MM.1S (cell line): Measurements from ENCODE around the gene CSPG5.

Experiments
- DNase-seq: peaks from one replicate; pipeline ENCODE4 v3.0.0-alpha.2; 2015
- H2AFZ ChIP-seq: fragments of 300-600 bp; sonication (generic); 2 replicates; pipeline ENCODE4 v1.6.0; 2016; ENCODE audit warnings: antibody characterized with exemption, low read length
- H3F3A ChIP-seq: fragments of 300-600 bp; sonication (generic); 2 replicates; pipeline ENCODE4 v1.6.1; 2016; ENCODE audit warnings: mild to moderate bottlenecking, antibody characterized with exemption, low read length, moderate library complexity, mixed read lengths; ENCODE audit not compliant: insufficient read depth
- H3K27ac ChIP-seq: fragments of 300-600 bp; sonication (generic); 2 replicates; pipeline ENCODE4 v1.5.1; 2016; ENCODE audit warnings: mild to moderate bottlenecking, low read length
- H3K27me3 ChIP-seq: fragments of 300-600 bp; sonication (generic); replicated peaks from 2 replicates; pipeline ENCODE4 v1.6.0; 2016; ENCODE audit warnings: low read length; ENCODE audit not compliant: insufficient read depth
- H3K36me3 ChIP-seq: fragments of 300-600 bp; sonication (generic); replicated peaks from 2 replicates; pipeline ENCODE4 v1.6.1; 2016; ENCODE audit warnings: mild to moderate bottlenecking, low read length, mixed read lengths; ENCODE audit not compliant: insufficient read depth
- H3K4me1 ChIP-seq: fragments of 300-600 bp; sonication (generic); 2 replicates; pipeline ENCODE4 v1.6.1; 2016; ENCODE audit warnings: low read length, mixed read lengths
- H3K4me2 ChIP-seq: fragments of 300-600 bp; sonication (generic); 2 replicates; pipeline ENCODE4 v1.6.0; 2016; ENCODE audit warnings: low read depth, low read length
- H3K4me3 ChIP-seq: fragments of 300-600 bp; sonication (generic); 2 replicates; pipeline ENCODE4 v1.5.1; 2016; ENCODE audit warnings: low read length, mixed read lengths
- H3K79me2 ChIP-seq: fragments of 300-600 bp; sonication (generic); 2 replicates; pipeline ENCODE4 v1.6.1; 2016; ENCODE audit warnings: mixed run types, low read length, mixed read lengths
- H3K9ac ChIP-seq: fragments of 300-600 bp; sonication (generic); 2 replicates; pipeline ENCODE4 v1.6.1; 2016; ENCODE audit warnings: low read length, mixed read lengths
- H3K9me2 ChIP-seq: fragments of 300-600 bp; sonication (generic); replicated peaks from 2 replicates; pipeline ENCODE4 v1.6.1; 2016; ENCODE audit warnings: mild to moderate bottlenecking, low read length, mixed read lengths; ENCODE audit not compliant: insufficient read depth
- H3K9me3 ChIP-seq: fragments of 300-600 bp; sonication (generic); replicated peaks from 2 replicates; pipeline ENCODE4 v1.6.1; 2016; ENCODE audit warnings: mild to moderate bottlenecking, low read length, mixed read lengths; ENCODE audit not compliant: insufficient read depth
- H4K20me1 ChIP-seq: fragments of 300-600 bp; sonication (generic); 2 replicates; pipeline ENCODE4 v1.6.1; 2016; ENCODE audit warnings: mild to moderate bottlenecking, low read length, moderate library complexity, mixed read lengths; ENCODE audit not compliant: insufficient read depth
- EZH2 ChIP-seq: fragments of 300-600 bp; sonication (generic); optimal IDR thresholded peaks from 2 replicates; pipeline ENCODE3; 2017; ENCODE audit warnings: low read depth, mild to moderate bottlenecking, antibody characterized with exemption, low read length, mixed read lengths
- EZH2phosphoT487 ChIP-seq: fragments of 300-600 bp; sonication (generic); IDR thresholded peaks from 2 replicates; pipeline ENCODE4 v1.6.1; 2018; ENCODE audit warnings: antibody characterized with exemption, low read length
- TF ChIP-seq, protein P1 (sequence below): fragments of 300-600 bp; sonication (generic); IDR thresholded peaks from 2 replicates; pipeline ENCODE4 v1.5.1; 2016; ENCODE audit warnings: antibody characterized with exemption, low read length, mixed read lengths

CSPG5 gene

GRCh38 chr3:47605652-47606051 lies 27.0 kb upstream of the CSPG5 start:
- no peak overlapping the region for H3K9ac ChIP-seq
- no peaks in the 10 kb centered on the region for H4K20me1 ChIP-seq
- peaks cover 10% of the 10 kb centered on the region for H3K79me2 ChIP-seq
- H3K4me1 ChIP-seq, result peaks cover 14% of the 10 kb centered on the region
- no peaks in the 10 kb centered on the region for H3K27me3 ChIP-seq
- no peaks in the 10 kb centered on the region for H3K9me2 ChIP-seq
- H3K36me3 ChIP-seq, result peaks cover 2% of the 10 kb centered on the region; the same call in 1 of the 2 replicates
- no peak overlapping the region for H3K4me3 ChIP-seq
- no peak for DNase-seq
- H3K4me2 ChIP-seq, result no peak overlapping the region
- H2AFZ ChIP-seq, result no peak overlapping the region
- H3K27ac ChIP-seq, result no peak overlapping the region
- H3K9me3 ChIP-seq, result no peaks in the 10 kb centered on the region
- TF ChIP-seq EZH2 (no peak), EZH2phosphoT487 (no peak)
- TF ChIP-seq, protein P1, sequence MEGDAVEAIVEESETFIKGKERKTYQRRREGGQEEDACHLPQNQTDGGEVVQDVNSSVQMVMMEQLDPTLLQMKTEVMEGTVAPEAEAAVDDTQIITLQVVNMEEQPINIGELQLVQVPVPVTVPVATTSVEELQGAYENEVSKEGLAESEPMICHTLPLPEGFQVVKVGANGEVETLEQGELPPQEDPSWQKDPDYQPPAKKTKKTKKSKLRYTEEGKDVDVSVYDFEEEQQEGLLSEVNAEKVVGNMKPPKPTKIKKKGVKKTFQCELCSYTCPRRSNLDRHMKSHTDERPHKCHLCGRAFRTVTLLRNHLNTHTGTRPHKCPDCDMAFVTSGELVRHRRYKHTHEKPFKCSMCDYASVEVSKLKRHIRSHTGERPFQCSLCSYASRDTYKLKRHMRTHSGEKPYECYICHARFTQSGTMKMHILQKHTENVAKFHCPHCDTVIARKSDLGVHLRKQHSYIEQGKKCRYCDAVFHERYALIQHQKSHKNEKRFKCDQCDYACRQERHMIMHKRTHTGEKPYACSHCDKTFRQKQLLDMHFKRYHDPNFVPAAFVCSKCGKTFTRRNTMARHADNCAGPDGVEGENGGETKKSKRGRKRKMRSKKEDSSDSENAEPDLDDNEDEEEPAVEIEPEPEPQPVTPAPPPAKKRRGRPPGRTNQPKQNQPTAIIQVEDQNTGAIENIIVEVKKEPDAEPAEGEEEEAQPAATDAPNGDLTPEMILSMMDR, result no peak
- no peaks in the 10 kb centered on the region for H3F3A ChIP-seq

DNA sequence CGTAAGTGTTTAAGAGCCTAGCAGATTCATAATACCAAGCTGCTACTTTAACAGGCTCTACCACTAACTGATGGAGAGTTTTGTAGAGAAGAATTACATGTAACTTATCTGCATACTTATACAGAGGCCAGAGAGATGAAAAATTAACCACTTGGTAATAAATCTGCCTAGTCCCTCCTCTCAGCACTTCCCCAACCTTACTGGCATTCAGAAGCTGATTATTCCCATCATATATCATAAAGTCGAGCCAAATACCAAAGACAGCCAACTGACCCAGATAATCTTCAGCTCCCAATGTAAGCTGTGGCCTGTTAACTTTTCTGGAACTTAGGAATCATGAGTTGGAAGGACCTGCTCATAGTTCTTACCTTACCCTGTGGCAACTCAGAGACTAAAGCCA lies 25.5 kb upstream of the CSPG5 start:
- H3F3A ChIP-seq, result no peaks in the 10 kb centered on the region
- no peak overlapping the region for H3K27ac ChIP-seq
- H3K79me2 ChIP-seq, result peaks cover 10% of the 10 kb centered on the region
- peaks cover 14% of the 10 kb centered on the region for H3K4me1 ChIP-seq
- no peak overlapping the region for H3K4me3 ChIP-seq
- no peaks in the 10 kb centered on the region; the same call in 1 of the 2 replicates for H3K36me3 ChIP-seq
- H4K20me1 ChIP-seq, result no peaks in the 10 kb centered on the region
- no peaks in the 10 kb centered on the region for H3K9me3 ChIP-seq
- H2AFZ ChIP-seq, result no peak overlapping the region
- H3K9me2 ChIP-seq, result no peaks in the 10 kb centered on the region
- no peaks in the 10 kb centered on the region for H3K27me3 ChIP-seq
- TF ChIP-seq, protein P1, result no peak
- no peak for TF ChIP-seq EZH2
- no peak for TF ChIP-seq EZH2phosphoT487
- DNase-seq, result no peak
- H3K4me2 ChIP-seq, result no peak overlapping the region
- no peak overlapping the region for H3K9ac ChIP-seq

- Histone ChIP-seq H3K9ac (no peak overlapping the region), H3K9me3 (no peaks in the 10 kb centered on the region), H3K4me3 (no peak overlapping the region), H2AFZ (no peak overlapping the region), H3K27ac (peak overlapping the region; percentile 3; the same call in 1 of the 2 replicates), H3K4me2 (peak overlapping the region; percentile 13; the same call in 1 of the 2 replicates), H3K36me3 (no peaks in the 10 kb centered on the region; the same call in 1 of the 2 replicates), H4K20me1 (no peaks in the 10 kb centered on the region), H3K9me2 (no peaks in the 10 kb centered on the region), H3F3A (no peaks in the 10 kb centered on the region), H3K4me1 (peaks cover 14% of the 10 kb centered on the region), H3K27me3 (no peaks in the 10 kb centered on the region), H3K79me2 (peaks cover 10% of the 10 kb centered on the region)
- DNase-seq, result peak; percentile 76
- TF ChIP-seq, protein P1, result no peak
- TF ChIP-seq EZH2 (no peak), EZH2phosphoT487 (no peak)
These were observed 24.7 kb upstream of the CSPG5 start for GRCh38 chr3:47603332-47603731.
